Endodermal cell (in vitro differentiated cells): ENCODE results near the gene SGPP1. TPM values are rescaled to one million over a fixed set of nuclear protein-coding genes. Genes with fewer than 3 reads are reported as not detected.

Source experiments
- DNase-seq: peaks from one replicate; pipeline ENCODE4 v3.0.0-alpha.2; 2017
- H3K27ac ChIP-seq: 2 replicates; pipeline ENCODE4 v1.5.1; 2013; ENCODE audit warnings: mild to moderate bottlenecking, low read depth, low read length, moderate library complexity
- H3K27me3 ChIP-seq: 2 replicates; pipeline ENCODE4 v1.6.1; 2013; ENCODE audit warnings: mild to moderate bottlenecking, low read length, moderate library complexity; ENCODE audit not compliant: insufficient read depth, control insufficient read depth, poor library complexity, severe bottlenecking
- H3K36me3 ChIP-seq: 2 replicates; pipeline ENCODE4 v1.7.0; 2013; ENCODE audit warnings: mild to moderate bottlenecking, low read length, moderate library complexity; ENCODE audit not compliant: control insufficient read depth, insufficient read depth
- H3K4me1 ChIP-seq: one replicate; pipeline ENCODE4 v1.7.0; 2013; ENCODE audit warnings: low read length; ENCODE audit not compliant: control insufficient read depth, insufficient read depth
- H3K4me3 ChIP-seq: 2 replicates; pipeline ENCODE4 v1.5.1; 2013; ENCODE audit warnings: mild to moderate bottlenecking, low read length, moderate library complexity
- H3K9ac ChIP-seq: 2 replicates; pipeline ENCODE4 v1.6.1; 2013; ENCODE audit warnings: mild to moderate bottlenecking, low read length, moderate library complexity; ENCODE audit not compliant: poor library complexity, severe bottlenecking; ENCODE audit errors: extremely low read depth
- H3K9me3 ChIP-seq: 2 replicates; pipeline ENCODE4 v1.6.1; 2013; ENCODE audit warnings: mild to moderate bottlenecking, low read length, moderate library complexity; ENCODE audit not compliant: control insufficient read depth
- H3K27ac Mint-ChIP-seq: 2 replicates; pipeline ENCODE4 v1.8.0; 2020; ENCODE audit warnings: mixed read lengths
- H3K27me3 Mint-ChIP-seq: 2 replicates; pipeline ENCODE4 v1.8.0; 2021; ENCODE audit warnings: mild to moderate bottlenecking, mixed read lengths; ENCODE audit not compliant: insufficient read depth
- H3K36me3 Mint-ChIP-seq: 2 replicates; pipeline ENCODE4 v1.8.0; 2020; ENCODE audit warnings: low read depth, mixed read lengths
- H3K4me1 Mint-ChIP-seq: 2 replicates; pipeline ENCODE4 v1.8.0; 2020; ENCODE audit warnings: mixed read lengths
- H3K4me3 Mint-ChIP-seq: 2 replicates; pipeline ENCODE4 v1.8.0; 2020; ENCODE audit warnings: mild to moderate bottlenecking, moderate library complexity, mixed read lengths
- H3K9me3 Mint-ChIP-seq: 2 replicates; pipeline ENCODE4 v1.8.0; 2020; ENCODE audit warnings: mild to moderate bottlenecking, mixed read lengths
- WGBS, 2 experiments: methylation state at CpG; one replicate each; pipeline versions ENCODE4 v1.1.5 to v1.1.7; 2013; ENCODE audit warnings: missing lambda C conversion rate in 2 of 2, mixed read lengths in 1 of 2; ENCODE audit not compliant: insufficient coverage in 1 of 2, insufficient read length in 1 of 2; 5-methylcytosine and 5-hydroxymethylcytosine counted together
- total RNA-seq, 2 donors: library from RNA; stranded (reverse); fragmentation: NEBNext Ultra II Directional in 1 of 2; extraction: Animal tissue kit (Norgen Biotek cat#: 25700) in 1 of 2; gene quantifications; 2 replicates in 1 of 2; 3 replicates in 1 of 2; pipeline ENCODE4 v1.2.1, GENCODE V29; 2021
- TF ChIP-seq, protein P1 (sequence below): fragments of 200-600 bp; sonication (generic); conservative IDR thresholded peaks from 2 replicates; pipeline ENCODE4 v1.5.0; 2021; ENCODE audit warnings: antibody characterized with exemption, mild to moderate bottlenecking

SGPP1 gene
- total RNA-seq, 2 donors from 2014 or later = 15.5 to 18.4 TPM

GRCh38 chr14:63654346-63654745, 73.5 kb downstream of the SGPP1 start:
- H3K9me3 ChIP-seq = no peaks in the 10 kb centered on the region
- H3K4me3 ChIP-seq = no peak overlapping the region
- no peak for DNase-seq
- H3K36me3 Mint-ChIP-seq = peaks cover 7% of the 10 kb centered on the region
- H3K4me1 ChIP-seq = no peaks in the 10 kb centered on the region
- WGBS, 2 experiments = 92% methylated on average over 1 of the region's 2 CpGs; no CpG with 5 or more reads in 1 of the 2 experiments
- no peak overlapping the region for H3K4me3 Mint-ChIP-seq
- no peaks in the 10 kb centered on the region for H3K36me3 ChIP-seq
- no peaks in the 10 kb centered on the region for H3K27me3 Mint-ChIP-seq
- H3K27ac Mint-ChIP-seq = no peak overlapping the region
- H3K4me1 Mint-ChIP-seq = no peaks in the 10 kb centered on the region
- H3K27ac ChIP-seq = no peak overlapping the region
- TF ChIP-seq, protein P1, sequence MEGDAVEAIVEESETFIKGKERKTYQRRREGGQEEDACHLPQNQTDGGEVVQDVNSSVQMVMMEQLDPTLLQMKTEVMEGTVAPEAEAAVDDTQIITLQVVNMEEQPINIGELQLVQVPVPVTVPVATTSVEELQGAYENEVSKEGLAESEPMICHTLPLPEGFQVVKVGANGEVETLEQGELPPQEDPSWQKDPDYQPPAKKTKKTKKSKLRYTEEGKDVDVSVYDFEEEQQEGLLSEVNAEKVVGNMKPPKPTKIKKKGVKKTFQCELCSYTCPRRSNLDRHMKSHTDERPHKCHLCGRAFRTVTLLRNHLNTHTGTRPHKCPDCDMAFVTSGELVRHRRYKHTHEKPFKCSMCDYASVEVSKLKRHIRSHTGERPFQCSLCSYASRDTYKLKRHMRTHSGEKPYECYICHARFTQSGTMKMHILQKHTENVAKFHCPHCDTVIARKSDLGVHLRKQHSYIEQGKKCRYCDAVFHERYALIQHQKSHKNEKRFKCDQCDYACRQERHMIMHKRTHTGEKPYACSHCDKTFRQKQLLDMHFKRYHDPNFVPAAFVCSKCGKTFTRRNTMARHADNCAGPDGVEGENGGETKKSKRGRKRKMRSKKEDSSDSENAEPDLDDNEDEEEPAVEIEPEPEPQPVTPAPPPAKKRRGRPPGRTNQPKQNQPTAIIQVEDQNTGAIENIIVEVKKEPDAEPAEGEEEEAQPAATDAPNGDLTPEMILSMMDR = no peak
- H3K9ac ChIP-seq = no peak overlapping the region
- no peaks in the 10 kb centered on the region for H3K27me3 ChIP-seq
- no peaks in the 10 kb centered on the region for H3K9me3 Mint-ChIP-seq

- no peaks in the 10 kb centered on the region for H3K27me3 Mint-ChIP-seq
- Histone ChIP-seq H3K4me1 (no peaks in the 10 kb centered on the region), H3K9ac (no peak overlapping the region), H3K36me3 (no peaks in the 10 kb centered on the region), H3K27me3 (no peaks in the 10 kb centered on the region), H3K9me3 (no peaks in the 10 kb centered on the region), H3K4me3 (no peak overlapping the region), H3K27ac (no peak overlapping the region)
- no peak overlapping the region for H3K27ac Mint-ChIP-seq
- no peak for DNase-seq
- peaks cover 4% of the 10 kb centered on the region for H3K4me1 Mint-ChIP-seq
- peaks cover 10% of the 10 kb centered on the region for H3K36me3 Mint-ChIP-seq
- H3K9me3 Mint-ChIP-seq = no peaks in the 10 kb centered on the region
- WGBS, 2 experiments = 94 to 96% methylated on average over 3 of the region's 3 CpGs
- TF ChIP-seq, protein P1 = no peak
- no peak overlapping the region for H3K4me3 Mint-ChIP-seq
Observed at GRCh38 chr14:63652406-63652805, 75.5 kb downstream of the SGPP1 start.

DNA sequence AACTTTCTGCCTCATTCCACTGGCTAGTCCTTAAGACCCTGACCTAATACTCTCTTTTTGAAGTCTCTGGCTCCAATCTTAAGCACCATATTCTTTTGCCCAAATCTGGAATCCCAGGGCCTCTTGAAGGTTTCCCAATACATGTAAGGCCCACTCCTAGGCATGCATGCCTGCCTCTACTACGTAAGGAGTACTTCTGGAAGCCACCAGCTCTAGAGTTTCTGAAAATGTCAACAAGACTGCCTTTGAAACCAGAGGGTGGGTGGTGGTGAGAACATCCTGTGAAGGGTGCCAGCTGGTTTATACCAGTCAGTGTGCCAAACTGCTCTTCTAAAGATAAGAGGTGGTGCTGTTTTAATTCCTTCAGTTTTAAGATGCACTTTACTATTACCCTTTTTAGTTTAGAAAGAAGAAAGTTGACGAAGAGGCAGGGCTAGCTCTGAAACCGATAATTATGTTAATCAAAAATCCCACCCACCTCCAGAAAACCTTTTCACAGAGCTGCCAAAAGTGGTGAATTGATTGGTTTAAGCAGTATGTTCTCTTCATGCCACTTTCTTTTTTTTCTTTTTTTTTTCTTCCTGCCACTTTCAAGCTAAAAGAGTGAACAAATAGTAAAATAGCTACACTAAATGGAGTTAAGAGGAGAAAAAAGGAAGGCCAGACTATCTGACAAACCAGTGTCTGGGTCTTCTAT, 77.5 kb downstream of the SGPP1 start:
- Histone ChIP-seq H3K27ac (no peak overlapping the region), H3K9me3 (no peaks in the 10 kb centered on the region), H3K4me3 (no peak overlapping the region), H3K4me1 (no peaks in the 10 kb centered on the region), H3K27me3 (no peaks in the 10 kb centered on the region), H3K36me3 (no peaks in the 10 kb centered on the region), H3K9ac (no peak overlapping the region)
- no peaks in the 10 kb centered on the region for H3K27me3 Mint-ChIP-seq
- DNase-seq = no peak
- WGBS, 2 experiments = 93 to 100% methylated on average over 1 to 2 of the region's 3 CpGs
- H3K4me3 Mint-ChIP-seq = no peak overlapping the region
- H3K36me3 Mint-ChIP-seq = peaks cover 10% of the 10 kb centered on the region
- H3K9me3 Mint-ChIP-seq = no peaks in the 10 kb centered on the region
- H3K27ac Mint-ChIP-seq = no peak overlapping the region
- H3K4me1 Mint-ChIP-seq = peaks cover 4% of the 10 kb centered on the region
- TF ChIP-seq, protein P1 = no peak
